Activated naive CD4-positive, alpha-beta T cell treated with anti-CD3 and anti-CD28 coated beads, Interleukin-2, amount 50 U/mL, for 72 hours (primary cell): ENCODE data around the gene LTF. TPM values are rescaled to one million over a fixed set of nuclear protein-coding genes. Genes with fewer than 3 reads are reported as not detected.
A peak's percentile ranks its signal among the peaks of the same experiment; 100 is the strongest.

Experiments used
- ATAC-seq, 2 donors: fragments of 150-1000 bp; cut with Tn5 transposase; 2 replicates each; pipeline ENCODE4 v1.10.0; 2021; ENCODE audit warnings: mild to moderate bottlenecking in 2 of 2, moderate library complexity in 2 of 2
- DNase-seq, 2 donors: peaks; one replicate each; pipeline ENCODE4 v3.0.0; 2021 to 2022; ENCODE audit warnings: low spot score in 2 of 2
- H3K27ac Mint-ChIP-seq, 2 donors: one replicate each; pipeline ENCODE4 v1.8.0; 2022; ENCODE audit warnings: mild to moderate bottlenecking in 2 of 2, mixed read lengths in 2 of 2
- H3K36me3 Mint-ChIP-seq, 2 donors: one replicate each; pipeline ENCODE4 v1.8.0; 2022; ENCODE audit warnings: mixed read lengths in 2 of 2
- H3K9me3 Mint-ChIP-seq, 2 donors: one replicate each; pipeline ENCODE4 v1.8.0; 2022; ENCODE audit warnings: mixed read lengths in 2 of 2
- total RNA-seq, 2 donors: library from RNA; stranded (reverse); gene quantifications; one replicate each; pipeline ENCODE4 v1.2.3, GENCODE V29; 2022

The LTF gene
- total RNA-seq, 2 donors from 2014 or later, result not detected

DNA sequence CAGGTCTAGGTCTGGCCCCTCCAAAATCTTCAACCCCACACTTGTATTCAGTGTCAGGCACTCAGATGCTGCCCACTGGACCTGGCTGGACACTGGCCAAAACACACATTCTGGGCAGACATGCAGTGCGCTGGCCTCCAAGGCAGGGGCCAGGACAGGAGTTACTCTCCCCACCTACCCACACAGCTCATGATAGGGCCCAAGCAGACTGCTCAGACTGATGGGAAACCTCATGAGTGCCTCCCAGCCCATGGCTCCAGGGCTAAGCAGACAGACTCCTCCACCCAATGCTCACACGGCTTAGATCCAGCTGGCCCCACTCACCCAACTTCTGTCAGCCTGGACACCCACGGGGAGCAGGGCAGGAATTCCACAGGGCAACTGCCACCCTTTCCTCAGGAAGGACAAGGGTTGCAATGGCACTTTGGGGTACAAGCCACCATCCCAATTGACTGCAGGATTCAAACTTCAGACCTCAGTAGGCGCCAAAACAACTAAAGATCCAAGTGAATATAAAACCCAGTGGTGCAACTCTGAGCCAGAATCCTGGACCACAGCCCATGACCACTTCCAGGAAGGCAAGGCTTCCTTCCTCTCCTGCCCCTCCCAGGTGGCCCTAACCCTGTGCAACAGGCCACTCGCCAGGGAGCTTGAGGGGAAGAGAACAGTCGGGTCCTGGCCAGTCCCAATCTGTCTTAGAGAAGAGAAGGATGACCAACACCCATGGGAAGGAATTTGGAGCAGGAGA, 1.4 kb downstream of the LTF start:
- H3K27ac Mint-ChIP-seq, result no peak overlapping the region
- no peak for DNase-seq
- no peaks in the 10 kb centered on the region for H3K36me3 Mint-ChIP-seq
- H3K9me3 Mint-ChIP-seq, result no peaks in the 10 kb centered on the region
- no peak for ATAC-seq

DNA sequence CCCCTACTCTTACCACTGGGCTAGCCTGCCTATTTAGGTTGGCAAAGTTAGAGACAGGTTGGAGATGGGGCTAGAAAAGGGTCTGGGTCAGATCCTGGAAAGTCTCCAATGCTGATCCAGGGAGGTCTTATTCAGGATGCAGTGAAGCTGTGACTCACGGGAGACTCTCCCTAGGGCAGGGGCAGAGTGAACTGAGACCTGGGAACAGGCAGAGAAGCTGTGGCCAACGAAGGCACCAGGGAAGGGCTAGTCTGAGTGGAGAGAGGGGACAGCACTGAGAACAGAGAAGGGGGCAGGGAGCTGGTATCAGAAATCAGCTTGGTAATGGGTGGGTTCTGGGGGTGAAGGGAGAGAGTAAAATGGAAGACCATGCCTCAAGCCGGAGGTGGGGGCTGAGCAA, 2.2 kb downstream of the LTF start:
- Mint-ChIP-seq H3K27ac (no peak overlapping the region), H3K36me3 (no peaks in the 10 kb centered on the region), H3K9me3 (no peaks in the 10 kb centered on the region)
- ATAC-seq (no peak), DNase-seq (no peak)

DNA sequence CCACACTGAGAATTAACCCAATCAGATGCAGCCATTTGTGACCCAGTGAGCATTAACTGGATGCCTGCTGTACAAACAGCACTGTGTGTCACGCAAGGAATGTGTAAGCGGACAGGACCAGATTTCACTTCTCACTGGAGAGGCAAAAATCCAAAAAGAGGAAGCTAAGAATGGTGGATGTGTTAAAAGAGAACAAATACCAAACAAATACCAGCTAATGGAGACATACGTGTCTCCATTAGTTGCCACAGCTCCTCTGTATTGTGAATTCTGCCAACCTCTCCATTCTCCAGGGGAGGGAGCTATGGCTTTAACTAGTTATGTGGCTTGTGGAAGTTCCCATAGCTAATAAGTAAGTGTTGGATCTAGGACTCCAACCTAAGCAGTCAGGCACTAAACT, 2.6 kb downstream of the LTF start:
- Mint-ChIP-seq H3K36me3 (no peaks in the 10 kb centered on the region), H3K27ac (no peak overlapping the region)

DNA sequence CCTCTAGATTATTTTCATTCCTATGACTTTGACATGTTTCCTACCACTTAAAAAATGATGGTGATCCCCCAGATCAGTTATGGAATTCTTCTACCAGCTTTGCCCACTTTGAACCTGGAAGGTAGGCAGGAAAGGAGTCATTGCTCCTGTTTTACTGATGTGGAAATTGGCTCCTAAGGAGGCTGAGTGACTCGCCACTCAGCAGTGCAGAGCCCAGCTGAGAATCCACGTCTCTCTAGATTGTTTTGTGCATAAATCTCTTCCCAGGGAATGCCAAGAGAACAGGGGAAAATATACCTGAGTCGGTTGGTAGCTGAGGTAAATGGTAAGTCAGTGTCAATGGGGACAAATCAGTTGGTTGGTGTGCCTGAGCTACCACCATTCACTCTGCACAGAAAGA, 4.7 kb downstream of the LTF start:
- Mint-ChIP-seq H3K27ac (no peak overlapping the region), H3K36me3 (no peaks in the 10 kb centered on the region), H3K9me3 (no peaks in the 10 kb centered on the region)
- ATAC-seq, result no peak
- DNase-seq, result no peak

More for the DNA sequence above, 2.6 kb downstream of the LTF start:
- ATAC-seq (no peak), DNase-seq (no peak)
- no peaks in the 10 kb centered on the region for H3K9me3 Mint-ChIP-seq

DNA sequence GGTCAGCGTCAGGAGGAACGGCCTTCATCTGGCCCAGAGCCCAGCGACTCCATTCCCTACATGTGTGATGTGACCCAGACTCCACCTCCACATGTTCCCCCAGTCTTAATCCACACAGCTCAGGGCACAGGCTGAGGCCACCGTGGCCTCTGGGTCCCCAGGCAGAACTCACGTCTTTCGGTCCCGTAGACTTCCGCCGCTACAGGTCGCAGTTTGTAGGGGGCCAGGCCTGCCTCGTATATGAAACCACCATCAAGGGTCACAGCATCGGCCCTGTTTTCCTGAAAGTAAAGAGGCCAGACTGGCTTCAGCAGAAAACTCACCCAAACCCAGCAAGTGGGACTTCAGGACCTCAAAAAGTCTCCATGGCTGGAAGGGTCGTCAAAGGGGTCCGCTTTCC, 8.6 kb downstream of the LTF start:
- no peaks in the 10 kb centered on the region for H3K36me3 Mint-ChIP-seq
- H3K9me3 Mint-ChIP-seq, result no peaks in the 10 kb centered on the region
- ATAC-seq (no peak), DNase-seq (no peak)
- no peak overlapping the region for H3K27ac Mint-ChIP-seq

DNA sequence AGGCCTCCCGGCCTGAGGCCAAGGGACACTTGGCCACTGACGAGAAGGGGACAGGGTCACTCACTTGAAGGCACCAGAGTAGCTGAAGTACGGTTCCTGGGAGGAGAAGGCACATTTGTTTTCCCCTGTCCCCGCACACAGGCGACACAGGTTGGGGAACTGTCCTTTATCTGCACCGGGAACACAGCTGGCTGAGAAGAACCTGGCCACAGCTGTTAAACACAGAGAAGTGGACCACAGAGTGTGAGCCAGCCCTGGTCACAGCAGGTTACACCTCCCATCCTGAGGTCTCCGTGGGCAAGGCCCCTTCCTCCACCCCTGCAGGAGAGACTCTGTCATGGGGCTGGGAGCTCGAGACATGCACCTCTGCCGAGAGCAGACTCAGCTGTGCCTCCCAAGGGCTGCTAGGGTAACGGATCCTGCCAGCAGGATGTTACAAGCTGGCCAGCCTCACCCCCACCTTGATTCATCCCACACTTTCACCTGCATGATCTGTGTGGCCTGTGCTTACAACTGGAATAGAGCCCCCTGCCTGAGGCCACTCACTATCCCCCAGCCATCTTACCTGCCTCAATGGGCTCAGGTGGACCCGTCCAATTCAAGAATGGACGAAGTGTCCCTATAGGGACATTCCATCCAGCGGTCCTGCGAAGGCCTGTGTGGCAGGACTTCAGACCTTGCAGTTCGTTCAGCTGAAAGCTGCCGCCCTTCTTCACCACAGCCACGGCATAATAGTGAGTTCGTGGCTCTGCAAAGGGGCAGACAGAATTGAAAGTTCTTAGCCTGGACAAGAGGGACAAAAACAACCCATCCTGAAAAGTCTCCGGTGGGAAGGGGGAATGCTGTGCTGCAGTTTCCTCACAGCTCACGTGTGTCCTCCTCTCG, 9.2 kb downstream of the LTF start:
- no peak for ATAC-seq
- Mint-ChIP-seq H3K9me3 (no peaks in the 10 kb centered on the region), H3K27ac (no peak overlapping the region), H3K36me3 (no peaks in the 10 kb centered on the region)
- DNase-seq, result no peak

DNA sequence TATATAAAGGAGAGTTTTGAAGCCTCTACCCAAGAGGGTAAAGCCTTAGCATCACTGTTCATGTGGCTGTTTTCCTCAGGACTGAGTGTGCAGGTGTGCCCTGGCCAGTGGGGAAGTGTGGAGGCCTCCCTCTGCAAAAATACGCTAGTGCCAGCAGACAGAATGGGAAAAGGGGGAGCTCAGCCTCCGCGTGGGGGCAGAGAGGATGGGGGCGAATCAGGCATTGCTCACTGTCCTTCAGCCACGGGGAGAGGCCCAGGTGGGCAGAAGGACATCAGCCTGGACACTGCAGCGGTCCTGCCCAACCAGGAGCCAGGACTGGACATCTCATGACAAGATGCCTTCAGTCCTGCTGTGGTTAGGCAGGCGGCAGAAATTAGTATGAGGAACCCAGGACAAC, 10.1 kb downstream of the LTF start:
- no peak for ATAC-seq

DNA sequence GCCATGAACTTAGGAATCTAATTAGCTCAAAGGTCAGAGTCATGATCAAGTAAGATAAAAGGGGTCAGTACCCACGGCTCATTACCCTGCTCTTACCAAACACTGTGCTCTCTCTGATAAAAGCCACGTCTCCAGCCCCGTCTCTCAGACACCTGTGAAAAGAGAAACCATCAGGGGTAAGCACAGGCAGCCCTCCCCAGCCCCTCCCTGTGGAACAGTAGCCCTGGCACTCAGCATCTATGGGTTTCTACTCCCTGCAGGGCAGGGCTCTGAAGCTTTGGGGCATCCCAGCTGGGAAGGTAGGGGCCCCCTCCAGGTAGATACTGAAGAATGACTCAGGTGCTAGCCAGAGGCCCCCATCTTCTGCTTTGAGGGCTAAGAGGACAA, 10.5 kb downstream of the LTF start:
- no peaks in the 10 kb centered on the region for H3K9me3 Mint-ChIP-seq
- no peaks in the 10 kb centered on the region for H3K36me3 Mint-ChIP-seq
- ATAC-seq (no peak), DNase-seq (no peak)
- no peak overlapping the region for H3K27ac Mint-ChIP-seq

More for the DNA sequence above, 10.1 kb downstream of the LTF start:
- no peak overlapping the region for H3K27ac Mint-ChIP-seq
- no peak for DNase-seq
- H3K36me3 Mint-ChIP-seq, result no peaks in the 10 kb centered on the region
- no peaks in the 10 kb centered on the region for H3K9me3 Mint-ChIP-seq

DNA sequence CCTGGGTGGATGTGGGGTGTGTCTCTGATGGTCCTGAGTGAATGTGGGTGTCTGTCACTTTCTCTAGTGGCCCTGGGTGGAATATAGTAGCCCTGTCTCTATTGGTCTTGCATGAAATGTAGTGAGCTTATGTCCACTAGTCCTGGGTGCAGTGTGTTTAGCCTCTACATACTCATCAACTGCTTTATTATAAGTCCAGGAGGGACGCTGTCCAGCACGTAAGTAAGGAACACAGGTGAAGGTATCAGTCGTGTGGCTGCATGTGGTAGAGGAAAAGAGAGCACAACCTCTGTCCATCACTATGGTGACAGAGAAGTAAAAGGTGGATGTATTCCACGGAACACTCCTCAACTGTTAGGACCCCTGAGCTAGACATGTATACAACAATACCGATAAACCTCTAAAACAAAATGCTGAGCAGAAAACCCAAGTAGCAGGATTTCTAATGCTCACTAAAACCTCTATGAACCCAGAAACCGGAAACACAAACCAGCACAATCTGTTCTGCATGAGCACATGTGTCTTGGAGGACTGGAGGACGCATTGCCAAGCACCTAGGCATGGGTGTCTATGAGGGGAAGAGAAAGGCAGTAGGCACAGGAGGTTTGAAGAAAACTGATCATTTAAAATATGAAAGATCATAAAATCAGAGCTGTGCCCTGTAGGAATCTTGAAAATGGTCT, 11.0 kb downstream of the LTF start:
- ATAC-seq (no peak), DNase-seq (no peak)
- Mint-ChIP-seq H3K9me3 (no peaks in the 10 kb centered on the region), H3K27ac (no peak overlapping the region), H3K36me3 (no peaks in the 10 kb centered on the region)

DNA sequence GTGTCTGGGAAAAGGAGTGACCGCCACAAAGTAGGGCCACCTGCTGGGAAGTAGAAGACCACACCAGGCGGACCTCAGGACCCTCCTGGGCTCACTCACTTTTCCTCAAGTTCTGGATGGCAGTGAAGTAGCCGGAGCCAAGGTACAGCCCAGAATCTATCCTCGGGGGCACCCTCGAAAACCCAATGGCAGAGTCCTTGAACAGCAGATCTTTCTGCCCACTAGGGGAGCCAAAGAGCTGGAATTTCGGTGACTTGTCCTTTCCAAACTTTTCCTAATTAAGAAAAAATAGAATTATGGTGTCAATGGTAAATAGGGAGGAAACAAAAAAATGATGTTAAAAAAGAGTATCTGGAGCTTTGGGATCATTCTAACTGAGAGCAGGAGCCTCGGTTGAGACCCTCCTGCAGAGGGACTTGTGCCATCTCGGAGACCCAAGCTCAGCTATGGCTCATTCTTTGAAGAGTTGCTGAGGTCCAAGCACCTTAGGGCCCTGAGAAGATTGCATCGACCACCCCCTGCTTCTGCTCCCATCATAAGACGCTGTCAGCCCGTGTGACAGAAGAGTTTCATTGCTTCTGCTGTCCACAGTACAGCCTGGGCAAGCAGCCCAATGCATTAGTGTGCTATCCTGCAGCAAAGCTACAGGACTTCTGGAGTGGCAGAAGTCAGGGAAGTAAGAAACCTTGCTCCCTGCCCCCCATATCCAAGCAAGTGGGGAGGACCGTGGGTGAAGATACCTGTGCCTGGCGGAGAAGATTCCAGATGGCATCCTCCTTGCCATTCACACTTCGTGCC, 14.8 kb downstream of the LTF start:
- ATAC-seq (no peak), DNase-seq (no peak)
- no peaks in the 10 kb centered on the region for H3K9me3 Mint-ChIP-seq

DNA sequence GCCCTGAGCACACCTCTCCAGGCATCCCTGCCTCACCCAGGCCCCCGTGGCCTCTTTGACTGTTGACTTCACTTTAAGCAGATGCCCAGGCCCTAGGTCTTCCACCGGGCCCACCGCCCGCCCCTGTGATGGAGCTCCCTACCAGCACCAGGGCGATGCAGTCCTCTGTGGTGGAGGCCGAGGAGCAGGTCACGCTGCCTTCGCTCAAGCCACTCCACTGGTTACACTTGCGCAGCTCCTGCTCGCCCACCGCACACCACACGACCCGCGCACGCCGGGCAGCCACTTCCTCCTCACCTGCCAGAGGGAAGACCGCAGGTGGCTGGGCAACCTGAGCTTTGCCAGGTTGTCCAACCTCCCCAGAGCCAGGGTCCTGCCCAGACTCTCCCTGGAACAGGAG, 16.0 kb downstream of the LTF start:
- ATAC-seq, result no peak
- no peak for DNase-seq
- Mint-ChIP-seq H3K9me3 (no peaks in the 10 kb centered on the region), H3K27ac (no peak overlapping the region), H3K36me3 (no peaks in the 10 kb centered on the region)

More for the DNA sequence above, 14.8 kb downstream of the LTF start:
- Mint-ChIP-seq H3K27ac (no peak overlapping the region), H3K36me3 (no peaks in the 10 kb centered on the region)

DNA sequence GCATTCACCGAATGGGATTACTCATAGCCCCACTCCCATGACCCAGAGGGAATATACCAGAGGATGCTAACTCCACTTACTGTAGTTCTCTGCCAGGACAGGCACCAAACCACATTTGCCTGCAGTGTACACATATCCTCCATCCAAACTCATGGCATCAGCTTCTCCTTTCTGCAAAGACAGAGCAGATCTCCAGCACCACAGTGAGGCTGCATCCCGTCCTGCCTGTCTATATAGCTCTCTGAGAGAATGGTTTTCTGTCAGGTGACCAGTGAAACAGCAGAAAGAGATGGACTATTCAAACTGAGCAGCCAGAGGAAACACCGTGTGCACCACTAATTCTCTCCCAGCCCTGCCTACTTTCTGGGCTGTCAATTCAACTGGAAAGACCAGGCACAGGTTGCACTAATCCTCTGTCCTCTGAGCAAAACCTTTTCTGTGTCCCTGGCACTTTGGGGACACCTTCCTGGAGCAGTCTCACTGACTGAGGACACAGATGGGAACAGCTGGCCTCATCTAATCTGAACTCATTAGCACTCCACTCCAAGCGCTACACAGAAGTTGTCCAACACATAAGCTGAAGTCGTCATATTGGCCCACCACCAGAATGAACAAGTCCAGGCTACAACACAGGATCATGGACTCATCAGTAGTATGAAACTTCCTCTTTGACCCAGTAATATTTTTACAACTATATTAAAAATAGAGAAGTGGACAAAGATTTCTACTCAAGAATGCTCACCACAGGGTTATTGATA, 17.3 kb downstream of the LTF start:
- Mint-ChIP-seq H3K27ac (no peak overlapping the region), H3K36me3 (no peaks in the 10 kb centered on the region), H3K9me3 (no peaks in the 10 kb centered on the region)
- DNase-seq, result no peak
- no peak for ATAC-seq

DNA sequence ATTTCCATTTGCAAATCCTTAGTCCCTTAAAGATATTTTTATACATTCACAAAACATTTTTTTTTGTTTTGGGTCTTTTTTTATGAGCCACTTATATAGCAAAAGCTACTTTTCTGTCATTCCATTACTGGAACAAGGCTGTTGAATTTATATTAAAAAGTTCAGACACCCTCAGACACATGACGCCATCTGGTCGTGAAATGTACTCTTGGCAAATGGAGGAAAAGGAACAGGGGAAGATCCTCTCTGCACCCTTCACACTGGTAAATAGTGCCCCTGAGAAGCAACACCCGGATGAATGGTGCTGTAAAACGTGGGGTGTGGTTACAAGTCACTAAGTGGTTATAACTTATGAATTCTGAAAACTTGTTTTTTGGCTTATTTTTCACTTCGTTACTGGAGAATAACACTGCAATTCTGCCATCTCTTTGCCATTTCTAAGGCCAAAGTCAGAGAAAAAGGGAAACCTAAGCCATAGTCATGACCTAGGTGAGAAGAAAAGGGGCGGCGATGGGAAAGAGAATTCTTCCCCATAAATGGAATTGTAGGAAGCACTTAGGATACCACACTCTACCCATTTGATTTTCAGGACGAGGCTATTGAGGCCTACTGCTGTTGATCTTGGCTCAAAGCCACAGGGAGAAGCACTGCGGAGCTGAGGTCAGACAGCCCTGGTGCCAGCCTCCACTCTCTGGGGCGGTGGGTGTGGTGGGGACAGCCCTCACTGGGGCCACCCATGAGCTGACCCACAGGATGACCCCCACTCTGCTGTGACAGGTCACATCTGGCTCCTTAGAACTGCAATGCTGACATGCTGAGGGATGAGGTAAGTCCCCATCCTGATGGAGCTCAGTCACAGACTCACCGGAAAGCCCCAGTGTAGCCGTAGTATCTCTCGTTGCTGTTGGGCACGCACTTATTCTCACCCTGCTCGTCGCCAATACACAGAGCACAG, 21.9 kb downstream of the LTF start:
- ATAC-seq (no peak), DNase-seq (peak in 1 of 2 donors; percentile 46)
- Mint-ChIP-seq H3K36me3 (no peaks in the 10 kb centered on the region), H3K27ac (no peak overlapping the region), H3K9me3 (no peaks in the 10 kb centered on the region)

DNA sequence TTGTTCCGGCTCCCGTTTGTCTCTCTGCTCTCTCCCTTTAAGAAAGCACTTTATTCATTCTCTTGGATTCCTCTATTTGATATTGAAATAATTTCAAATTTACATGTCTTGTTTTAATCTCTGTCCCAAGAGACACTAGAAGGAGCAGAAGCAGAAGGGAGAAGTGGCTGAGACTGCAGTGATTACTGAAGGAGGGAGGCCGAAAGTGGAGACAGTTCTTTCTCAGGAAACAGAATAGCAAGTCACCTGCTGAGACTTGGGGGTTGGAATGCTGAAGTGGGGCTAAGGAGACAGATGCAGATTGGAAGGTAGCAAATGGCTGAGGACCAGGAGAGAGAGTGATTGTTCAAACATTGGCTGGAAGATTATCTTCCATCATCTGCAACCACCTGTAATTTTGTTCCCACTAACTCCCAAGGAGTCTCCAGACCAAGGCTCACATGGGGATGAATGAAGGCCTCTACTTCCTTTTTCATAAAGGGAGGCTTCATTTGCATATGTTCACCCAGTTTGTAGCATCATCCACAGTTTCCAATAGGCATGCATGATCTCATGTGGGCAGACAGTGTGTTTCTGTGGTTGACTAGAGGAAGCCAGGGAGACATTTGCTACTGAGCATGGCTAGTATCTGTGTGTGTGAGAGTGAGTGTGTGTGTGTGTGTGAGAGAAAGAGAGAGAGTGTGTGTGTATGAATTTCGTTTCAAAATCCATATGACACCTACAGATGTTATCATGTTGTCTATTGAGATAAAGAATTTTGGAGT, 24.0 kb downstream of the LTF start:
- no peaks in the 10 kb centered on the region for H3K36me3 Mint-ChIP-seq
- no peak overlapping the region for H3K27ac Mint-ChIP-seq
- ATAC-seq, result peak; percentile 95 to 96
- no peaks in the 10 kb centered on the region for H3K9me3 Mint-ChIP-seq
- DNase-seq, result peak in 1 of 2 donors; percentile 19
